Mesendoderm (in vitro differentiated cells): Measurements from ENCODE around the gene CBX8.
A peak's percentile ranks its signal among the peaks of the same experiment; 100 is the strongest.

Experiments used
- DNase-seq: peaks from one replicate; pipeline ENCODE4 v3.0.0; 2013
- H2AK5ac ChIP-seq: 2 replicates; pipeline ENCODE4 v1.6.1; 2013; ENCODE audit warnings: low read length, inconsistent platforms
- H2BK120ac ChIP-seq: 2 replicates; pipeline ENCODE4 v1.6.1; 2013; ENCODE audit warnings: low read depth, mild to moderate bottlenecking, low read length, moderate library complexity, mixed read lengths
- H2BK15ac ChIP-seq: replicated peaks from 2 replicates; pipeline ENCODE4 v1.6.1; 2013; ENCODE audit warnings: low read depth, mild to moderate bottlenecking, moderate library complexity
- H2BK5ac ChIP-seq: 2 replicates; pipeline ENCODE4 v1.6.1; 2013; ENCODE audit warnings: low read length, inconsistent platforms
- H3K18ac ChIP-seq: 2 replicates; pipeline ENCODE4 v1.6.1; 2013; ENCODE audit warnings: mild to moderate bottlenecking, low read length, mixed read lengths
- H3K23ac ChIP-seq: one replicate; pipeline ENCODE4 v1.6.1; 2013; ENCODE audit warnings: low read length
- H3K27ac ChIP-seq: 2 replicates; pipeline ENCODE4 v1.5.1; 2013; ENCODE audit warnings: low read depth, mild to moderate bottlenecking, inconsistent platforms, low read length, moderate library complexity
- H3K27me3 ChIP-seq: 2 replicates; pipeline ENCODE4 v1.6.1; 2013; ENCODE audit warnings: low read length, control low read depth, mild to moderate bottlenecking, inconsistent platforms; ENCODE audit not compliant: insufficient read depth, poor library complexity
- H3K36me3 ChIP-seq: 2 replicates; pipeline ENCODE4 v1.6.1; 2013; ENCODE audit warnings: low read length, inconsistent platforms; ENCODE audit not compliant: control insufficient read depth, insufficient read depth
- H3K4ac ChIP-seq: one replicate; pipeline ENCODE4 v1.6.1; 2013; ENCODE audit warnings: low read depth, mild to moderate bottlenecking, low read length, moderate library complexity
- H3K4me1 ChIP-seq: 2 replicates; pipeline ENCODE4 v1.6.1; 2013; ENCODE audit warnings: low read depth, low read length, inconsistent platforms; ENCODE audit not compliant: control insufficient read depth
- H3K4me2 ChIP-seq: 2 replicates; pipeline ENCODE4 v1.6.1; 2013; ENCODE audit warnings: low read length
- H3K4me3 ChIP-seq: 2 replicates; pipeline ENCODE4 v1.5.1; 2013; ENCODE audit warnings: mild to moderate bottlenecking, low read length
- H3K56ac ChIP-seq: one replicate; pipeline ENCODE4 v1.6.1; 2013; ENCODE audit warnings: low read length
- H3K79me1 ChIP-seq: 2 replicates; pipeline ENCODE4 v1.6.1; 2013; ENCODE audit warnings: low read length, inconsistent platforms
- H3K79me2 ChIP-seq: 2 replicates; pipeline ENCODE4 v1.6.1; 2013; ENCODE audit warnings: mild to moderate bottlenecking, low read length; ENCODE audit not compliant: control insufficient read depth, insufficient read depth
- H3K9ac ChIP-seq: 2 replicates; pipeline ENCODE4 v1.6.1; 2013; ENCODE audit warnings: low read length, inconsistent platforms
- H4K5ac ChIP-seq: one replicate; pipeline ENCODE4 v1.6.1; 2013; ENCODE audit warnings: low read length
- H4K8ac ChIP-seq: one replicate; pipeline ENCODE4 v1.6.1; 2013; ENCODE audit warnings: low read depth, mild to moderate bottlenecking, control low read depth, low read length, moderate library complexity
- WGBS: extraction: QIAGEN DNeasy Blood & Tissue Kit; methylation state at CpG from one replicate; pipeline ENCODE4 v1.1.7; 2013; ENCODE audit warnings: low lambda C conversion rate, missing lambda C conversion rate; ENCODE audit not compliant: insufficient coverage; ENCODE audit errors: extremely low coverage; 5-methylcytosine and 5-hydroxymethylcytosine counted together

Gene CBX8

GRCh38 chr17:79801156-79802038 lies 4.5 kb upstream of the CBX8 start:
- H3K4me3 ChIP-seq = no peak overlapping the region
- no peak overlapping the region for H2BK120ac ChIP-seq
- H4K8ac ChIP-seq = no peak overlapping the region
- no peak overlapping the region for H2BK15ac ChIP-seq
- no peaks in the 10 kb centered on the region for H3K79me1 ChIP-seq
- peak overlapping the region; percentile 46 for H3K4me2 ChIP-seq
- peaks cover 86% of the 10 kb centered on the region for H3K27me3 ChIP-seq
- peak overlapping the region; percentile 45 for H3K23ac ChIP-seq
- H3K56ac ChIP-seq = peak overlapping the region; percentile 49
- H3K4me1 ChIP-seq = peaks cover 2% of the 10 kb centered on the region
- peak overlapping the region; percentile 16 for H3K18ac ChIP-seq
- no peak for DNase-seq
- no peak overlapping the region for H3K4ac ChIP-seq
- no peak overlapping the region for H2BK5ac ChIP-seq
- H3K36me3 ChIP-seq = no peaks in the 10 kb centered on the region
- no peak overlapping the region for H4K5ac ChIP-seq
- WGBS = no CpG with 5 or more reads among the region's 52 CpGs
- H3K9ac ChIP-seq = no peak overlapping the region
- H3K27ac ChIP-seq = no peak overlapping the region
- H3K79me2 ChIP-seq = no peaks in the 10 kb centered on the region
- H2AK5ac ChIP-seq = no peak overlapping the region

GRCh38 chr17:79800325-79801155 lies 3.7 kb upstream of the CBX8 start:
- peak; percentile 79 for DNase-seq
- peak overlapping the region; percentile 16 for H3K18ac ChIP-seq
- H3K79me1 ChIP-seq = no peaks in the 10 kb centered on the region
- H3K4me3 ChIP-seq = no peak overlapping the region
- no peak overlapping the region for H2BK15ac ChIP-seq
- peak overlapping the region; percentile 45 for H3K23ac ChIP-seq
- H3K4ac ChIP-seq = no peak overlapping the region
- no CpG with 5 or more reads among the region's 44 CpGs for WGBS
- no peak overlapping the region for H2AK5ac ChIP-seq
- no peak overlapping the region for H4K8ac ChIP-seq
- no peak overlapping the region for H3K9ac ChIP-seq
- H3K4me2 ChIP-seq = peak overlapping the region; percentile 46
- H2BK120ac ChIP-seq = no peak overlapping the region
- H3K36me3 ChIP-seq = no peaks in the 10 kb centered on the region
- H3K27ac ChIP-seq = no peak overlapping the region
- H4K5ac ChIP-seq = no peak overlapping the region
- H2BK5ac ChIP-seq = no peak overlapping the region
- H3K79me2 ChIP-seq = no peaks in the 10 kb centered on the region
- H3K56ac ChIP-seq = peak overlapping the region; percentile 49
- peaks cover 5% of the 10 kb centered on the region for H3K4me1 ChIP-seq
- H3K27me3 ChIP-seq = peaks cover 86% of the 10 kb centered on the region

DNA sequence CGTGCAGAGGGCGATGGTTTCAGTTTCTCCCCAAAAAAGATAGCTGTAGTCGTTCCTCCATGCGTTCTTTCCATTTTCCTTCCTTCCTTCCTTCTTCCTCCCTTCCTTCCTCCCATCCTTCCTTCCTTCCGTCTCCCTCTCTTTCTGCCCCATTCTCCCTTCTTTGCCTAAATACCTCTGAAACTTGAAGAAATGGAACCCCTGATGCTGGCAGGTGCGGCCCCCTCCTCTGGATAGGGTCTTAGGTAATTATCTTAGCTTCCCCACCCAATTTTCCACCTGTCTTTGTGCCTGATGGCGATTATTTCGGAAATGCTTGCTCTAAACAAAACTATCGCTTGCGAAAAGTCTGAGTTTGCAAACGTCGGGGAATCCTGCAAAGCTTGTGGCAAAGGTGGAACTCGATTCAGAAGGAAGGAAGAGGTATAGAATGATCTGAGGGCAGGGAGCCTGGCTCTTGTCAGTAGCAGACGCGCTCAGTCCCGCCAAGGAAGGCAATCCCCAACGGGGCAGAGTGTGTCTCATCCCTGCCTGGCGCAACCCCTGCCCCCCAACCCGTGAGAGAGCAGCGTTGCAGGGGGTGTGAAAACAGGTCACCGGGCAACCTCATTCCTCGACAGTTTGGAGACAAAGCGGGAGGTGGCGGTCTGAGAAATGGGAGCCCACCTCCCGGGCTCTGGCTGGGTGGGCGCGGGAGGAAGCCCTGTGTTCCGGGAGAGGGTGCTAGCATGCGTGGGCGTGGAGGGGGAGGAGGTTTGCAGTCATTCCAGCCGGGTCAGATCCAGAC lies 2.9 kb upstream of the CBX8 start:
- H3K23ac ChIP-seq = peak overlapping the region; percentile 15
- H3K4me1 ChIP-seq = peaks cover 5% of the 10 kb centered on the region
- no peak overlapping the region for H3K4me3 ChIP-seq
- DNase-seq = no peak
- WGBS = no CpG with 5 or more reads among the region's 31 CpGs
- no peak overlapping the region for H3K4me2 ChIP-seq
- no peak overlapping the region for H4K5ac ChIP-seq
- H3K27ac ChIP-seq = no peak overlapping the region
- H3K9ac ChIP-seq = no peak overlapping the region
- H3K79me2 ChIP-seq = no peaks in the 10 kb centered on the region
- no peaks in the 10 kb centered on the region for H3K79me1 ChIP-seq
- no peak overlapping the region for H4K8ac ChIP-seq
- H3K36me3 ChIP-seq = no peaks in the 10 kb centered on the region
- no peak overlapping the region for H2BK120ac ChIP-seq
- H2BK15ac ChIP-seq = no peak overlapping the region
- H3K27me3 ChIP-seq = peaks cover 85% of the 10 kb centered on the region
- H3K18ac ChIP-seq = no peak overlapping the region
- H3K4ac ChIP-seq = no peak overlapping the region
- no peak overlapping the region for H2BK5ac ChIP-seq
- H3K56ac ChIP-seq = no peak overlapping the region
- no peak overlapping the region for H2AK5ac ChIP-seq

DNA sequence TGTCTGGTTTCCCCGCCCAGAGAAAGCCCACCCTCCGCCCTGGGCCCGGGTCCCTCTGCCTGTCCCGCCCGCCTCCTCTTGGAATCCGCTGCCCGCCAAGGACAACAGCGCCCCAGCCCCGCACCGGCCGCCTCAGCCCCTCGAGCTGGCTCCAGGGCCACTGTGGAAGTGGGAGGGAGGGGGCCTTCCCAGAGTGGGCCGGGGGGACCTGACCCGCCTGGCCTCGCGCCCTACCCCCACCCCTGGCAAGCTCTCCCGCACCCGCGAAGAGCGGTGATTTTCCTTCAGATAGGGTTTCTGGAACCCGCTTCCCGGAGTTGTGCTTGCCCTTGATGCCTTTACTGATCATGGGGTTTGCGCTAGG lies 2.3 kb upstream of the CBX8 start:
- Histone ChIP-seq H2BK120ac (no peak overlapping the region), H3K79me2 (no peaks in the 10 kb centered on the region), H3K4me2 (no peak overlapping the region), H4K5ac (no peak overlapping the region), H4K8ac (no peak overlapping the region), H3K4me3 (no peak overlapping the region), H3K18ac (no peak overlapping the region), H3K36me3 (no peaks in the 10 kb centered on the region), H3K4ac (no peak overlapping the region), H3K23ac (no peak overlapping the region), H2BK15ac (no peak overlapping the region), H3K79me1 (no peaks in the 10 kb centered on the region), H3K4me1 (peaks cover 5% of the 10 kb centered on the region), H2AK5ac (no peak overlapping the region), H3K56ac (no peak overlapping the region), H3K27me3 (peaks cover 85% of the 10 kb centered on the region), H3K27ac (no peak overlapping the region), H2BK5ac (no peak overlapping the region), H3K9ac (no peak overlapping the region)
- no peak for DNase-seq
- WGBS = no CpG with 5 or more reads among the region's 23 CpGs

DNA sequence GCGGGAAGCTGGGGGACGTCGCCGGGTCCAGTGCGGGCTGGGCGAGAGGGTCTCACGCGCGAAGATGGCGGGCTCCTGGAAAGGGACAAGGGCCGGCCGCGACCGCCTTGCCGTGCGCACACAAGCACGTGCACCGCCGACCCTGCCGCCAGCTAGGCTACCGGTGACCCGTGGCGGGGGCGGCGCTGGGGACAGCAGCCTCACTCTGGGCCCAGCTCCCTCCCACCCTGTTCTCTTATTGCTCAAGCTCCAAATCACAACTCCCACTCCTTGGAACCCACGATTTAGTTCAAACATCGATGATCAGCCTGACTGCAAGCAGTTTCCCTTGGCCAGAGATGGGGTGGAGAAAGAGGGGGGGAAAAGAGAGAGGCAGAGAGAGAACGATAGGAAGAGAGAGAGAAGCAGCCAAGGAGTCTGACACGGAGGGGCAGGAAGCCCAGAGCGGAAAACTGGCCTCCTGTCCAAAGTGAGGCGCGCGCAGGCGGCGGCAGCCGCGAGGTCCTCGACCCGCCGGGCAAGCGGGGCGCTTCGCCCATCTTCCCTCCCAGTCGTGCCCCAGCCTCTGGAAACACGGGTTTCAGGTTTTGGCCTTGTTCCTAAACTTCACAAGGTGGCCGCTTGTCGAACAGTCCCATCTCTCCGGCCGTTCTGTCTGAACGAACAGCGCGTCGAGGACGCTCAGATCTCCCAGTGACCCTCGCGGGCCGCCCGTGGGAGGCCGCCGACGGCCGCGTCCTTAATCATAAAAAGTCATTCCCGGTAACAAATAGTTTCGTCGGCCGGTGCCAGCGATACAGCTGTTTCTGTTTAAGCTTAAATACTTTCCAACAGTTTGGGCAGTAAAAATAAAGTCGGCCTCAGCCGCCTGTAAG lies 1.7 kb upstream of the CBX8 start:
- Histone ChIP-seq H4K8ac (no peak overlapping the region), H3K79me2 (no peaks in the 10 kb centered on the region), H3K4me3 (no peak overlapping the region), H3K9ac (no peak overlapping the region), H3K27me3 (peaks cover 81% of the 10 kb centered on the region), H2AK5ac (no peak overlapping the region), H3K27ac (no peak overlapping the region), H3K36me3 (no peaks in the 10 kb centered on the region), H3K18ac (no peak overlapping the region), H3K4me2 (peak overlapping the region; percentile 18), H2BK5ac (no peak overlapping the region), H2BK120ac (no peak overlapping the region), H3K4me1 (peaks cover 8% of the 10 kb centered on the region), H2BK15ac (no peak overlapping the region), H3K23ac (peak overlapping the region; percentile 45), H3K79me1 (no peaks in the 10 kb centered on the region), H3K56ac (peak overlapping the region; percentile 30), H3K4ac (no peak overlapping the region), H4K5ac (no peak overlapping the region)
- WGBS = no CpG with 5 or more reads among the region's 70 CpGs
- DNase-seq = peak; percentile 45
